Tibial nerve (tissue), 4 donors: ENCODE data around the gene EME2.

Source experiments
- EP300 ChIP-seq, 2 donors: sonication (generic); formaldehyde crosslinking; IDR thresholded peaks; one replicate each; pipeline ENCODE4 v1.6.1; 2017; ENCODE audit warnings: antibody characterized with exemption in 2 of 2, mild to moderate bottlenecking in 1 of 2
- POLR2A ChIP-seq, 2 donors: fragments of 450-650 bp; IDR thresholded peaks; one replicate each; pipeline ENCODE4 v1.6.1; 2017; ENCODE audit warnings: antibody characterized with exemption in 2 of 2, mild to moderate bottlenecking in 2 of 2, moderate library complexity in 2 of 2
- TF ChIP-seq, protein P1 (sequence below), 5 experiments: fragments of 200-600 bp in 3 of 5; fragments of 450-650 bp in 2 of 5; sonication (generic) in 3 of 5; IDR thresholded peaks; one replicate each; pipeline ENCODE4 v1.5.1; 2016 to 2019; ENCODE audit warnings: antibody characterized with exemption in 5 of 5, mild to moderate bottlenecking in 3 of 5, moderate library complexity in 2 of 5

DNA sequence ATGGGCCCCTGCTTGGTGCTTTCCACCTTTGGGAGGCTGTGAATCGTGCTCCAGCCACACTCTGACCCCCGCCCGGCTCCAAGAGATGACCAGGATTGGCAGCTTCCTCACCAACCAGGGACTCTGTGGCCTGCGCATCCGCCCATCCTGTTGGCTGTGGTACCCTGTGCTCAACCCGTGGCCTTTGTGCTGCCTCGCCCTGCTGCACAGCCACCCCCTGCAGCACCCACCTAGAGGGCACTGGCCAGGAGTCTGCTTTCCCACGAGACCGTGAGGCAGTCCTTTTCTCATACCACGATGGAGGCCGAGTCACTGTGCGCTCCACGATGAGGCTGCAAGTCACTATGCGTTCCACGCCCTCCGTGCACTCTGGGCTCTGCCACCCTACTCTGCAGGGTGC, 20.7 kb upstream of the EME2 start:
- TF ChIP-seq, protein P1, sequence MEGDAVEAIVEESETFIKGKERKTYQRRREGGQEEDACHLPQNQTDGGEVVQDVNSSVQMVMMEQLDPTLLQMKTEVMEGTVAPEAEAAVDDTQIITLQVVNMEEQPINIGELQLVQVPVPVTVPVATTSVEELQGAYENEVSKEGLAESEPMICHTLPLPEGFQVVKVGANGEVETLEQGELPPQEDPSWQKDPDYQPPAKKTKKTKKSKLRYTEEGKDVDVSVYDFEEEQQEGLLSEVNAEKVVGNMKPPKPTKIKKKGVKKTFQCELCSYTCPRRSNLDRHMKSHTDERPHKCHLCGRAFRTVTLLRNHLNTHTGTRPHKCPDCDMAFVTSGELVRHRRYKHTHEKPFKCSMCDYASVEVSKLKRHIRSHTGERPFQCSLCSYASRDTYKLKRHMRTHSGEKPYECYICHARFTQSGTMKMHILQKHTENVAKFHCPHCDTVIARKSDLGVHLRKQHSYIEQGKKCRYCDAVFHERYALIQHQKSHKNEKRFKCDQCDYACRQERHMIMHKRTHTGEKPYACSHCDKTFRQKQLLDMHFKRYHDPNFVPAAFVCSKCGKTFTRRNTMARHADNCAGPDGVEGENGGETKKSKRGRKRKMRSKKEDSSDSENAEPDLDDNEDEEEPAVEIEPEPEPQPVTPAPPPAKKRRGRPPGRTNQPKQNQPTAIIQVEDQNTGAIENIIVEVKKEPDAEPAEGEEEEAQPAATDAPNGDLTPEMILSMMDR (IDR thresholded peaks at IDR 0.05): no peak
- TF ChIP-seq POLR2A (IDR thresholded peaks at IDR 0.05) (no peak), EP300 (IDR thresholded peaks at IDR 0.05) (no peak)
